Left hindlimb (tissue), 1 donor: Measurements from ENCODE around the gene FAM151A.
A peak's percentile ranks its signal among the peaks of the same experiment; 100 is the strongest.

Source experiments
- DNase-seq: peaks from one replicate; pipeline ENCODE4 v3.0.0-alpha.2; 2018

Gene FAM151A

DNA sequence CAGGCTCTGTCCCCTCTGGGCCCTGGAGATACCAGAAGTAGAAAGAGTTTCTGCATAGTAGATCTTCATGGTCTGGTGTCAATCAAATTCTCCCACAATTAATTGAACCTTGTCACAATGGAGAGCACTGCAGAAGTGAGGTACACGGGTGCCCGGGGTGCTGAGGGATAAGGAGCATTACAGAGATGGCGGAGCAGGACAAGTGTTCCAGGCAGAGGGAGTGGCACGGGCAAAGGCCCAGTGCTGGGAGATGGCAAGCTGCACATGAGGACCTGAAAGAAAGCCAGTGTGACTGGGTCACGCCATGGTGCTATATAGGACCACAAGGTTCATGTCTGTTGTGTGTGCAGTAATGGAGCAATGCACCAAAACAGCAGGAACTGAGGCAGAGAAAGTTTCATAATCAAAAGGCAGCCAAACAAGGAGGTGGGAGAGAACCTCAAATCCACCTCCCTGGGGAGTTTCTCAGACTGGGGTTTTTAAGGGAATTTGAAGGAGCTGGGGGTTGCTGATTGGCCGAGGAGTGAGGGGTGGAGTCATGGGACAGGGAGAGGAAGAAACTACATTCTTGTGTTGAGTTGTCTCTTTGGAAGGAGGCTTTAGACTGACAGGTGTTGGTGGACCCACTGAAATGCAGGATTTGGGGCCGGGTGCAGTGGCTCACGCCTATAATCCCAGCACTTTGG, 47.6 kb downstream of the FAM151A start:
- DNase-seq, result no peak

DNA sequence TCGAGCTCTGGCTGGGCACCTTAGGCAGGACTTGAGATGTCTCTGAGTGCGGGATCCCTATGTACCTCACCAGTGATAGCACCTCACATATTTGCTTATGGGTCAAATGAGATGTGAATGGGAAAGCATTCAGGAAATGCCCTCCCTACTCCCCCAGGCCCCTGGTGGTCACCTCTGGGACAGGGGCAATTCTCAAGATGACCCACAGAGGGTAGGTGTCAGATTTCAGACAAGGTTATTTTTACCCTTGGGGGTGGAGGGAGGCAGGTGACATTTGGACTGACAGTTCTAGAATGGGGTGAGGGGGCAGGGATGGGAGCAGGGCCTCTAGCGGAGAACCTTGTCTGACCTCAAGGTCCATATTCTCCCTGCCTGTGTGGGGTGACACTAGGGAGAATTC, 48.2 kb downstream of the FAM151A start:
- no peak for DNase-seq

DNA sequence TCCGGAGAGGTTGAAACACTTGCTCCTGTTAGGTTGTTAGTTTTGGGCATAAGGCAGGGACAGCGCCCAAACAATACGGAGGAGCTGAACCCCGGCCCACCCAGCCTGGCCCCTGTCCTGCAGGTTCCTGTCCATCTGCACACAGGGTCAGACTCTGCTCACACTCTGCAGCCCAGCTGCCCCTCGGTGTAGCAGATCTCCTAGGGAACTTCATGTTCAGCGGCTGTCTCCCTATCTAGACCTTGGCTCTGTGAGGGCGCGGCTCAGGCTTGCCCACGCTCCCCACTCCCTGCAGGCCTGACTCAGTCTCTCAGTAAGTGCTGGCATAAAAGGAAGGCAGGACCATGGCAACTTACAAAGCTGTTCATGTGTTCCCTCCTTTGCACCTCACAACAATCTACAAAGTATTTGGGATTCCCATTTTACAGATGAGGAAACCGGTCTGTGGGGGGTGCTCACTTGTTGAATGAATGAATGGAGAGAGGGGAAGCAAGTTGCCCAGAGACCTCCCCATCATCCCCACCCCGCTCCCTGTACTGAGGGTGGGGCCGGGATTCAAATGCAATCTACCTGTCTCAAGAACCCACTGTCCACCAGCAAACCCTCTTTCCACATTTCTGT, 49.1 kb downstream of the FAM151A start:
- no peak for DNase-seq

DNA sequence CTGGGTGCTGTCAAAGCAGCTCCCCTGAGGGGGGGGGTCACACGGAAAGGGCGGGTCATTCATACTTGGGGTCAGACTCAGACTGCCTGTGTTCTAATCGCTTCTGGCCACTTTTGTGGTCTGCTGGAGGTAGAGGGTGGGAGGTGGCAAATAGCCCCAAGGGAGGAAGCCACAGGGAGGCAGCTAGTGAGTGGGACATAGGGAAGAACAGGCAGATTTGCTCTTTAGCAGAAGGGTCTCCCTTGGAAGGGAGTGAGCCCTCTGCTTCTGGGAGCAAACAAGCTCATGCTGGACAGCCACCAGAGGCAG, 50.8 kb downstream of the FAM151A start:
- DNase-seq, result no peak

DNA sequence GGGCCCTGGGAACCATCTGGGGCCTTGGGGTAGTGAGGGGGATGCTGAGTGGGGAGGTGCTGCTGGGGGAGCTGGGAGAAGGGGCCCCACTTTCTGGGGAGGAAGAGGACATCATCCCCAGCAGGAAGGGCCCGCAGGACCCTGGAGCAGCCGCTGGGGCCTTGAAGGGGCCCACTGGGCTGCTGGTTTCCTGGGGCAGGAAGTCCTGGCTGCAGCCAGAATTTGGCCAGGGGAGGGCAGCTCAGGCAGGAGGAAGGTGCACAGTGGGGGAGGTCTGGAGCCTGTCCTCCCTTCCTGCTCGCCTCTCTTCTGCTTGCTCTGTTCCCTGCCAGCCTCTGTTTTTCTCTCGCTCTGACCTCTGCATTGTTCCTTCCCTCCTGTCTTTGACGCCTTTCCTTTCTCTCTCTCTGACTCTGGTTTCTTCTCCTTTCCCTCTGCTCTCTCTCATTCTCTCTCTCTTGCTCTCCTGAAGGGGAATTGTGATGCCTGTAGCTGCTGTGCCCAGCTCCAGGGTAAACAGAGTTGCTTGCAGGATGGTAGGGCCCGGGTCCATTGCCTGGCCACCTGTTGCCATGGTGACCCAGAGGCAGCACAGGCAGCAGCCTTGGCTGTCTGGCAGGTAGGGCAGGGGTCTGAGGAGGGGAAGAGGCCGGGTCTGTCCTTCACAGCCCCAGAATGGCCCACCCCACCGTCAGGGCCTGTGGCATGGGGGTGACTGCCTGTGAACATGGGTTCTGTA, 51.4 kb downstream of the FAM151A start:
- no peak for DNase-seq

DNA sequence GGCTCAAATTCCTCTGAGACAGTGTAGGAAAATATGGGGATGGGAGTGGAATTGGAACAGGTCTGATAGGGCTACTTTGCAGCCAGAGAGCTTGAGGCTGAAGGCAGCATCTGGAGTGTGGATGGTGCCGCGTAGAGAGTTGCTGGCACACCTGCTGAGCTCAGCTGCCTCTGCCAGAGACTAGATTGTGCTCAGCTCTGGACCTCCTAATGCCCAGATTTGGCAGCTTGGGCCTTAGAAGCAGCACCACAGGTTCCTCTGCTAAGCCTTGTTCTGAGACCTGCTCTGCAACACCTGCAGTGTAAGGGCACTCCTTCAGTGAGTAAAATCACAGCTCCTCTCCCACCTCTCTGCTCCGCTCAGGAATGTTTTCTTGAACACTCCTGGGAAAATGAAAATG, 52.0 kb downstream of the FAM151A start:
- no peak for DNase-seq

DNA sequence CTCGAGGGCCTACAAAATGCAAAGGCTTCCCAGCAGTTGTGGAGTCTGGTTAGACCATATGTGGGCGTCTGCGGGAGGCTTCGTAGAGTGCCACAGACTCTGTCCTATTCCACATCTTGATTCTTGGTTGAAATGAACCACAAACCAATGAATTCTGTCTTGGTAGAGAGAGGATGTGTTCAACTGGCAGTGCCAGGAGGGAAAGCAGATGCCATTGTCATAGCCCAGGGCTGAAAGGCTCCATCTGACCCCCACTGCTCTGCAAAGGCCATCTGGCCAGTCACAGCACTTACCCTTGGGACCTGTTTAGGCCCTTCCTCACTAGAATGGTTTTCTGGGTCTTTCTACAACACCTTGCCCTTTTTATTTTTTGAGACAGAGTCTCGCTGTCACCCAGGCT, 53.2 kb downstream of the FAM151A start:
- DNase-seq, result no peak

DNA sequence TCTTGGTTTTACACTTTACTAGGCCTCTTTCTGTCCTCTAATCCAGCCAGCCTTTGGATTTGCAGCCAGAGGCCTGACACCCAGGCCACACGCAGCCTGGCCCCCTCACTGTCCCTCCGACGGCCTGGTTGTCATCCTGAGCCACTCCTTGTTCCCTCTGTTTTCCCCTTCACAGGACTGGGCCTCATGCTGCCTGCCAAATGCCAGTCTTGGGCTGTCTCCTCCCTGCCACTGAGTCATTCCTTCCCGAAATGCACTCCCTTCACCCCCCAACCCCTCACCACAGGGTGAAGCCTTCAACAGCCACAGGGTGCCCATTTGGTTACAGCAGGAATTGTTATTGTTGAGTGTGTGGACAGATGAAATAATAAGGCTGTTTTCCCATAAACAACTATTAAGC, 54.0 kb downstream of the FAM151A start:
- peak; percentile 60 for DNase-seq

DNA sequence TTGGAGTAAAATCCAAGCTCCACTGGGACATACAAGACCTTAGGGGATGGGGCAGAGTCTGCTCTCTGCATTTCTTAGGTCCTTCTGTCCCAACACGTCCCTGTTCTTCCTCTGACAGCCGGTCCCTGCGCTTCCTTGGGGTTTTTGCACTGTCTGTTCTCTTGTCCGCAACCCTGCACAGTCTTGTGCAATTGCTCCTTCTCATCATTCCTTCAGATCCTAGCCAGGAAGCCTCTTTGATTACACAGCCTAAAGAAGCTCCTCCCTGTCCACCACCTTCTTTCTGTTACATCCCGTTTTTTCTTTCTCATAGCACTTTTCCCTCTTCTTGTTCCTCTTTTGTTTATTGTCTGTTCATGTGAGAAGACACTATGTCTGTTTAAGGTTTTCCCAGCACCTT, 55.4 kb downstream of the FAM151A start:
- DNase-seq, result no peak

DNA sequence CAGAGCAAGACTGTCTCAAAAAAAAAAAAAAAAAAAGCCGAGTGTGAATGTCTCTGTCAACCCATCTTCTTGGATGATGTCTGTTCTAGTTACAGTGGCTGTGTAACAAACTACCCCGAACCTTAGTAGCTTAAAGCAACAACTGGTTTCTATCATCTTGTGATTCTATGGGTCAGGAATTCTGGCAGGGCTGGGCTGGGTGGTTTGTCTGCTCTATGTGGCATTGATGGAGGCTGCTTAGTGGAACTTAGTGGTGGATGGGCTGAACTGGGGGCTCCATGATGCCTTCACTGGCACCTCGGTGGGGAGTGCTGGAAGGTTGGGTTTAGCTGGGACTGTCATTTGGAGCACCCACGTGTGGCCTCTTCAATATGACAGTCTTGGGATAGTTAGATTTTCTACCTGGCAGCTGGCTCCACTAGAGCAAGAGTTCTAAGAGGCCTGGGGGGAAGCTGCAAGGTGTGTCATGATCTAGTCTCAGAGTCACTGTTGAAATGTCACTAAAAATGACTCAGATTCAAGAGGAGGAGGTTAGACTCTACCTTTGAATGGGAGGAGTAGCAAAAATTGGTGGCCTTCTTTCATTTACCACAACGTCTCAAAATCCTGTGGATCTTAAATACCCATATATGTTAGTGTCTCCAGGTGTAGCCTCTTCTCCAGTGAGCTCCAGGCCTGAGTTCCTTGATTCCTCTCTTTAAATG, 56.7 kb downstream of the FAM151A start:
- no peak for DNase-seq

DNA sequence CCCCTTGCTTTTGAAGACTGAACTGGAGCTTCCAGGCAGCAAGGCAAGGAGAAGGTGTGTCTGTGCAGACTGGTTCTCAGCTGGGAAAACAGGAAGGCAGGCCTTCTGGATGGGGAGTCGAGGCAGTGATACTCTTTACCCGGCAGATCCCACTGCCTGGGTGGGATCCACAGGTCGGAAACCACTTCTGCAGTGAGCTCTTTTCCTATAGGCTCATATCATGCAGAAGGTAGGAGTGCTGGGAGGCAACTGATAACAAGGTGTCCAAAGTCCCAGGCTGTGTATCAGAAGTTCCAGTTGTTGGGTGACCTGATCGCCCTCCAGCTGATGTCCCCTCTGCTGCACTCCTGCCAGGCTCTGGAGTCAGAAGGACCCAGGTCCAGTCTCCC, 58.2 kb downstream of the FAM151A start:
- DNase-seq, result no peak

DNA sequence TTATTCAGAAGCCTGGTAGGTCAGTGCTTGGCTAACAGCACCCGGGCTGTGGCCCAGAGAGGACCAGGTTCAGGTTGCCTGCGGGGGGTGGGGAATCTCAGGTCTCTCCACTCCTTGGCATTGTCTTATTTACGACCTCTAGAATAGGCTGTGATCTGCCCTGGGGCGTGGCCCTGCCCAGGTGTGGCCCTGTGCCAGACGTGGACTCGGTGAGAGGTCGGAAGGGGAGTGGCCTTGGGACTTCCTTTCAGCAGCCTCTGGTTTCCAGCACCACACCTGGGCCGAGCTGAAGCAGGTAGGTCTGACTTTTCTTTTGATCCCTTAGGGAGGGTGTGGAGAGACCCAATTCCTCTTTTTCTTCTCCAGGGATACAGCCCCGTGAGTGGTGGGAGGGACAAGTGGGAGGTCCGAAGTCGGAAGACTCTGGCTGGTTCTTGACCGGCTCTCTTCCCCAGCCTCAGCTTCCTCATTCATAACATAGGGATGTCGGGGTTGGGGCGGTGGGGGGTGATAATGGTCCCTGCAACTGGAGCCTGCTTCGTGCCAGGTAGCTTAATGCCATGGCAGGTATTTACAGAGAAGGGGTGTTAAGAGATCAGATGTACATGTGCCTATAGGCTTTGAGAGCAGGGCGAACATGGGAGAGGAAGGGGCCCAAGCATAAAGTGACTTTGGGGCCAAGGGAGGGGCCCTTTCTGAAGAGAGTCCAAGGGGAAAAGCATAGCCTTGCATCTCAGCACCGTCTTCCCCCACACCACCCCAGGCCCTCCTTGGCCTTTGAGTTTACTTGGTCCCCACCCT, 58.8 kb downstream of the FAM151A start:
- DNase-seq, result no peak

DNA sequence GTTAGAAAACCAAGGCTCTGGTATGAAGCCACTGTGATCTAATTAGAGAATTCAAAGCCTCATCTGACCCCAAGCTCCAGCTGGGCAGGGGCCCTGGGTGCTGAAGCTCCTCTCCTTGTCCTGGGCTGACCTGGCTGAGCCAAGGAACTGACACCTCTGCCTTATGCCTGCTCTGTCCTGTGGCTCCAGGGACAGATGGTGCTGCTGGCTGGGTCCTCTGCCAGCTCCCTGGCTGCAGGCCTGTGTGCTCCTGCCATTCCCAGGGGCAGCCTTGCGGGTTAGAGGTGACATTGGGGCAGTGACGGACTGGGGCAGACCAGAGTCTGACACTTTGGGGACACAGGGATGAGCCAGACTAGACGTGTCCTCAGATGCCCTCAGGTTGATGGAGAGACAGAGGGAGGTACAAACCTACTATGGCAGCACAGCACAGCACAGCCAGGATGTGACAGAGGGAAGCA, 63.5 kb downstream of the FAM151A start:
- DNase-seq, result no peak
